ENCODE data around the gene TLDC2.

DNA sequence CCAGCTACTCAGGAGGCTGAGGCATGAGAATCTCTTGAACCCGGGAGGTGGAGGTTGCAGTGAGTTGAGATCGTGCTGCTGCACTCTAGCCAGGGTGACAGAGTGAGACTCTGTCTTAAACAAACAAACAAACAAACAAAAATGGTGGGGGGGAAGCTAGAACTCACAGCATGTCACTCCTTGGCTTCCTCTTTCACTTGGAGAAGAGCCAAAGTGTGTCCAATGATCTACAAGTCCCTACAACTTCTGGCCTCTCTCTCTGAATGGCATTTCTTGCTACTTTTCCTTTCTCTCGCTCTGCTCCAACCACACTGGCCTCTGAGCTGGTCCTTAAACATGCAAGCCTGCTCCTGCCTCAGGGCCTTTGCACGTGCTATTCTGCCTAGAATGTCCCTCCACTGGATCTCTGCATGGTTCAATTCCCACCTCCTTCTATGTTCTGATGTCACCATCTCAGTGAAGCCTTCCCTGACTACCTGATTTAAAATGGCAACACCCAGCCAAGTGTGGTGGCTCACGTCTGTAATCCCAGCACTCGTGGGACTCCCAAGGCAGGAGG, 8.1 kb downstream of the TLDC2 start:
- TF ChIP-seq, protein P1, sequence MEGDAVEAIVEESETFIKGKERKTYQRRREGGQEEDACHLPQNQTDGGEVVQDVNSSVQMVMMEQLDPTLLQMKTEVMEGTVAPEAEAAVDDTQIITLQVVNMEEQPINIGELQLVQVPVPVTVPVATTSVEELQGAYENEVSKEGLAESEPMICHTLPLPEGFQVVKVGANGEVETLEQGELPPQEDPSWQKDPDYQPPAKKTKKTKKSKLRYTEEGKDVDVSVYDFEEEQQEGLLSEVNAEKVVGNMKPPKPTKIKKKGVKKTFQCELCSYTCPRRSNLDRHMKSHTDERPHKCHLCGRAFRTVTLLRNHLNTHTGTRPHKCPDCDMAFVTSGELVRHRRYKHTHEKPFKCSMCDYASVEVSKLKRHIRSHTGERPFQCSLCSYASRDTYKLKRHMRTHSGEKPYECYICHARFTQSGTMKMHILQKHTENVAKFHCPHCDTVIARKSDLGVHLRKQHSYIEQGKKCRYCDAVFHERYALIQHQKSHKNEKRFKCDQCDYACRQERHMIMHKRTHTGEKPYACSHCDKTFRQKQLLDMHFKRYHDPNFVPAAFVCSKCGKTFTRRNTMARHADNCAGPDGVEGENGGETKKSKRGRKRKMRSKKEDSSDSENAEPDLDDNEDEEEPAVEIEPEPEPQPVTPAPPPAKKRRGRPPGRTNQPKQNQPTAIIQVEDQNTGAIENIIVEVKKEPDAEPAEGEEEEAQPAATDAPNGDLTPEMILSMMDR (IDR thresholded peaks at IDR 0.05): no peak
- no peak for TF ChIP-seq POLR2A (IDR thresholded peaks at IDR 0.05)
